GM12878 (cell line): ENCODE measurements around the gene CGAS. TPM values are rescaled to one million over a fixed set of nuclear protein-coding genes. Genes with fewer than 3 reads are reported as not detected.

Source experiments
- ATF7 ChIP-seq: fragments of 450-650 bp; IDR thresholded peaks from 2 replicates; pipeline ENCODE4 v1.6.1; 2016; ENCODE audit warnings: low read depth, mild to moderate bottlenecking
- CREB1 ChIP-seq: IDR thresholded peaks from 2 replicates; pipeline ENCODE4 v1.6.1; 2012; ENCODE audit warnings: low read depth, mild to moderate bottlenecking, inconsistent platforms
- CUX1 ChIP-seq: IDR thresholded peaks from 2 replicates; pipeline ENCODE4 v1.6.1; 2012; ENCODE audit warnings: improper control_type of control experiment, low read depth, low read length; ENCODE audit not compliant: insufficient replicate concordance
- EGR1 ChIP-seq, 2 experiments: IDR thresholded peaks; 1 replicate in 1 of 2; 2 replicates in 1 of 2; pipeline ENCODE4 v1.6.1; 2011 to 2012; ENCODE audit warnings: low read depth in 2 of 2, low read length in 2 of 2, borderline replicate concordance in 1 of 2, mild to moderate bottlenecking in 1 of 2, moderate library complexity in 1 of 2
- NFIC ChIP-seq: IDR thresholded peaks from 2 replicates; pipeline ENCODE4 v1.6.1; 2012; ENCODE audit warnings: low read depth, mild to moderate bottlenecking, inconsistent platforms, low read length, moderate library complexity
- PML ChIP-seq: IDR thresholded peaks from 2 replicates; pipeline ENCODE4 v1.6.1; 2012; ENCODE audit warnings: low read length, inconsistent platforms
- RB1 ChIP-seq: fragments of 450-650 bp; formaldehyde crosslinking; IDR thresholded peaks from 2 replicates; pipeline ENCODE4 v1.6.1; 2017; ENCODE audit warnings: mild to moderate bottlenecking, borderline replicate concordance
- SIN3A ChIP-seq: IDR thresholded peaks from 2 replicates; pipeline ENCODE4 v1.6.1; 2012; ENCODE audit warnings: low read depth, low read length, improper control_type of control experiment
- USF1 ChIP-seq: IDR thresholded peaks from 2 replicates; pipeline ENCODE4 v1.6.1; 2011; ENCODE audit warnings: borderline replicate concordance, low read depth, mild to moderate bottlenecking, moderate library complexity, mixed read lengths, low read length; ENCODE audit not compliant: insufficient read depth; ENCODE audit errors: extremely low read length
- polyA plus RNA-seq, 11 experiments: library from polyadenylated mRNA; depleted of rRNA in 4 of 11; unstranded in 6 of 11; stranded (reverse) in 5 of 11; fragments of >200 nt; fragmentation: Nextera tagmentation in 4 of 11; fragmentation: Illumina TruSeq in 1 of 11; extraction: Ambion mirVana in 4 of 11; extraction: Trizol in 1 of 11; gene quantifications; 1 replicate in 1 of 11; 2 replicates in 10 of 11; pipeline versions ENCODE4 v1.2.1 to v1.2.3, GENCODE V29; 2011 to 2016; ENCODE audit warnings: inconsistent platforms in 2 of 11, missing spikeins in 2 of 11, low read depth in 1 of 11
- total RNA-seq, 4 experiments: library from RNA; depleted of rRNA in 3 of 4; stranded (reverse); fragments of >200 nt in 3 of 4; fragmentation: Illumina TruSeq in 1 of 4; extraction: Trizol in 1 of 4; gene quantifications; 2 replicates each; pipeline versions ENCODE4 v1.2.1 to v1.2.3, GENCODE V29; 2013 to 2021

Gene CGAS
- total and polyA plus RNA-seq, 10 of the 15 experiments (the other 5 are each of a cell fraction or from before 2014, with no cell fraction given) = 4.7 to 30.2 (median 22.1) TPM

GRCh38 chr6:73461537-73462350, 9.6 kb upstream of the CGAS start, which contains the start of gene MTO1 (continued):
- no peak for TF ChIP-seq CUX1
- no peak for TF ChIP-seq NFIC
- peak; percentile 62; the same call in 1 of the 2 replicates for TF ChIP-seq SIN3A
- no peak for TF ChIP-seq USF1
- TF ChIP-seq RB1 = peak; percentile 42; the same call in 1 of the 2 replicates
- TF ChIP-seq EGR1 (IDR thresholded peaks at IDR 0.05; ENCODE audit: borderline replicate concordance in 1 of 2, low read depth in 2 of 2, low read length in 2 of 2) = peak; percentile 7 to 88; a peak in 1 of 3 replicates
- TF ChIP-seq CREB1 = peak; percentile 79
- TF ChIP-seq PML = peak; percentile 91
- peak; percentile 94 for TF ChIP-seq ATF7
